ENCODE data around the gene ARHGAP40.

- TF ChIP-seq CTCF (conservative IDR thresholded peaks at IDR 0.05 in 1 of 2, IDR thresholded peaks at IDR 0.05 in 1 of 2; ENCODE audit: low read depth in 1 of 2, low read length in 2 of 2) (no peak), EZH2 (IDR thresholded peaks at IDR 0.05; ENCODE audit: low read length, missing control alignments) (no peak)
These were observed 72.1 kb downstream of the ARHGAP40 start for GRCh38 chr20:38673725-38674091.
